HG02840 (cell line): Measurements from ENCODE around the gene RALB.

Experiments used
- ATAC-seq: cut with Tn5 transposase; IDR thresholded peaks from one replicate; pipeline ENCODE4 v1.9.1; 2021; ENCODE audit warnings: mild to moderate bottlenecking, moderate library complexity, moderate number of reproducible peaks; ENCODE audit not compliant: unreplicated experiment, low FRiP score

Gene RALB

DNA sequence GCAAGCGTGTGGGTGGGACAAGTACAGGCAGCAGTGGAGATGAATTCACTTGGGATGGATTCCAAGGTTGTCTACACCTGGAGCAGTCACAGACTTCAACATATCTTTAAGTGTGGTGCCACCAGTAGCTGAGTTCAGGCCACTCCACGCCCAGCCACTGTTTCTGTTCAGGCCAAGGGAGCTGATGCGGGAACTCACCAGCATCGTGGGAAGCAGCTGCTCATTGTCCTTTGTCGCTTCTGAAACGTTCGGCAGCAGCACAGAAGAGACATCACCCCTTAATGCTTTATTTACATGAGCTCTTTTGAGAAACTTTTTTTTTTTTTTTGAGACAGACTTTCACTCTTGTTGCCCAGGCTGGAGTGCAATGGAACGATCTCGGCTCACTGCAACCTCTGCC is 73.4 kb downstream of the RALB start:
- no peak for ATAC-seq

DNA sequence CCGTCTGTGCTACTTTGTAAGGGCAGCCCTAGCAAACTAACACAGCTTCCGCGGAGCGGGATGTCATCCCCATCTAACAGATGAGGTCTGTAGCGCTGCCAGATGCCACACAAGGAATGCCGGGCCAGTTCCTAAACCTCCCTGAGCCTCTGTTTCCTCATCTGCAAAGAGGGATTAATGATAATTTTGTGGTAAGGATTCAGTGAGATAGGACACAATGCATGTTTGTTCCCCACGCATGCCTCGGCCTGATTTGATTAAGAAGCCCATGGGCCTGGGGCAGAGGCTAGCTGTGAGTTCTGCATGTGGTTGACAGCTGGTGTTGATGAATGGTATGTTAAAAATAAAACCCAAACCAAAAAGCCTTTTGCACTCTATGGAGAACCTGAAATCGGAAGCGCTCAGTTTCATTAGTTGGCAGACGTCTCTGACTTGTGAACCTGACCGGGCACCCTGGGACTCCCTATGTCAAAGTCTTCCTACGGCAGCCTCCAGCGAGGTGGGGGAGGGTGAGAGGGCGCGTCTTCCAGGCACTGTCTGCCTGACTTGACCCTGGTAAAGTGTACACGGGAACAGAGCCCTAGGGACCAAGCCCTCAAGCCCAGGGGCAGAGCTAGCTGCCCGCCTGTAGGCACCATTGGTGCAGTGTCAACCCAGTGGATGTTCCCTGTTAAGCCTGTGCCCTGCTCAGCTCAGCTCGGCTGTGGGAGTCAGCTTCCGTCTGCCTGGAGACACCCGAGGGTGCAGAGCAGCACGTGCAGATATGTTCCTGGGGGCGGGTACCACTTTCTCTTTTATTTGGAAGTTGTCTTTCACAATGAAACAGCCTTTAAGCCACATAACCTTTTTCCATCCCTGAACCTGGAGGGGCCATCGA is 78.5 kb downstream of the RALB start:
- ATAC-seq, result no peak

- ATAC-seq, result no peak
These were observed 79.3 kb downstream of the RALB start for GRCh38 chr2:120331903-120332302.

GRCh38 chr2:120332384-120332783 is 79.7 kb downstream of the RALB start:
- ATAC-seq, result no peak

DNA sequence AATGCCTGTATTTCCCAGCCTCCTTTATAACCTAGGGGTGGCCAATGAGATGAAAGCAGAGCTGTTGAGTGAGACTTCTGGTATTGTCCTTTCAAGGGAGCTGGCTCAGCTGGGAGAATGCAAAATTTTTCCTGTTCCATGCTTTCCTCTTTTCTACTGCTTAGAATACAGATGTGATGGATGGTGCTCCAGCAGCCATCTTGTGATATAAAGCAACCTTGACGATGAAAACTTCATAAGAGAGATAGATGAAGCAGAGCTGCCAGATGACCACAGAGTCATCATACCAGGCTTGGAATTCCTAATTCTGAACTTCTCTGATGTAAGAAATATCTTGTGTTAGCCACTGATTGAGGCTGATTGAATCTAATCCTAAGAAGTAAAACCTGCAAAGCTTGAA is 81.4 kb downstream of the RALB start:
- no peak for ATAC-seq

- ATAC-seq, result no peak
These were observed 84.1 kb downstream of the RALB start for GRCh38 chr2:120336749-120337148.

- ATAC-seq, result no peak
These were observed 85.4 kb downstream of the RALB start for GRCh38 chr2:120338015-120338414.

- ATAC-seq, result no peak
These were observed 89.3 kb downstream of the RALB start for GRCh38 chr2:120341977-120342376.

GRCh38 chr2:120342446-120342845 is 89.8 kb downstream of the RALB start:
- ATAC-seq, result no peak

DNA sequence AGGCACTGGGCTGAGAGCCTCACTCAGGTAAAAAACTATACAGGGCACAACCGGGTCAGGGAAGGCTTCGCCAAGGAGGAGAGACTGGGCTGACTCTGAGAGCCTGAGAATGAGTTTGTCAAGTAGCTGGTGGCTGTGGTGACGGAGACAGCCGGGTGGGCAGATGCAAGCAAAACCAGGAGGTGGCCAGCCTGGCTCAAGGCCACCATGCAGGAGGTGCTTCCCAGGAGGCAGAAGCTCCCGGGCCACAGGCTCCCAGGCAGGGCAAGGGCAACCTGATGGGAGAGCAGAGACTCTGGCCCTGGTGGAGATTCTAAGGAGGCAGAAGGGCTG is 90.4 kb downstream of the RALB start:
- no peak for ATAC-seq

- ATAC-seq, result no peak
These were observed 90.9 kb downstream of the RALB start for GRCh38 chr2:120343433-120344105.
